Measurements from ENCODE around the gene AMT.

AMT gene

DNA sequence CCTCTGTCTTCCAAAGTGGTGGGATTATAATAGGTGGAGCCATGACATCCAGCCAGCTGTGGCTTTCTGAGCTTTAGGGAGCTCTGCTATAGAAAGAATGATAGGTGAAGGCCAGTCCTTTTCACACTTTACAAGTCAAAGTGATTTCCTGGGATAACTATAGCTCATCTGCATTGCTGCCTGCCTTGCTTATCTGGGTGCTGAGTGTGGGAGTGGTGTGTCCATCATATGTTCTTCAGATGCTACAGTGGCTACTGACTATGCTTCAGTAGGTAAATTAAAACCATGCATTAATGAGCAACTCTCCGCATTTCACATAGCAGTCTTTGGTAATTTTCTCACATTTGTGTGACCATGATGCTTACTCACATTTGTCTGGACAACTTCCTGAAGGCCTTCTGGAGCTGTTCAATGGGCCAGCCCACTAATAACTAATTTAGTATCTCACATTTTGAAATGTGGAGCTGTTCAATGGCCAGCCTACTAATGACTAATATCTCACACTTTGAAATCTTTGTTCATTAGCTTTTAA is 33.9 kb downstream of the AMT start:
- no peak for TF ChIP-seq ZNF274 (IDR thresholded peaks at IDR 0.05; ENCODE audit: low read depth, low read length)
- no peak overlapping the region for H3K4me3 ChIP-seq (ENCODE audit: low read length)

DNA sequence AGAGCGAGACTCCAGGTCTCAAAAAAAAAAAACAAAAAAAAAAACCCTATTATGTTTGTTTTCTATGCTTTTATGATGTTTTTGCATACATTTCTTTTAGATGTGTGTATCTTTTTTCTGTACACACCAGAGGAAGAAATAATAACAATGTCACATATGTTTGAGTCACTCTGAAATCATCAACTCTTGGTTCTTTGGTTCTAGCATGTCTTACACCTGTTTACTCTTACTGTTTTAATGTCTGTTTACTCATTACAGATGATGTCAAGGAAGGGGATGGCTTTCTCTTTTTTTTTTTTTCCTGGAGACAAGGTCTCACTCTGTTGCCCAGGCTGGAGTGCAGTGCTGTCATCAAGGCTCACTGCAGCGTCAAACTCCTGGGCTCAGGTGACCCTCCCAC is 34.6 kb downstream of the AMT start:
- TF ChIP-seq ZNF274 (IDR thresholded peaks at IDR 0.05; ENCODE audit: low read depth, low read length): no peak
- no peak overlapping the region for H3K4me3 ChIP-seq (ENCODE audit: low read length)

DNA sequence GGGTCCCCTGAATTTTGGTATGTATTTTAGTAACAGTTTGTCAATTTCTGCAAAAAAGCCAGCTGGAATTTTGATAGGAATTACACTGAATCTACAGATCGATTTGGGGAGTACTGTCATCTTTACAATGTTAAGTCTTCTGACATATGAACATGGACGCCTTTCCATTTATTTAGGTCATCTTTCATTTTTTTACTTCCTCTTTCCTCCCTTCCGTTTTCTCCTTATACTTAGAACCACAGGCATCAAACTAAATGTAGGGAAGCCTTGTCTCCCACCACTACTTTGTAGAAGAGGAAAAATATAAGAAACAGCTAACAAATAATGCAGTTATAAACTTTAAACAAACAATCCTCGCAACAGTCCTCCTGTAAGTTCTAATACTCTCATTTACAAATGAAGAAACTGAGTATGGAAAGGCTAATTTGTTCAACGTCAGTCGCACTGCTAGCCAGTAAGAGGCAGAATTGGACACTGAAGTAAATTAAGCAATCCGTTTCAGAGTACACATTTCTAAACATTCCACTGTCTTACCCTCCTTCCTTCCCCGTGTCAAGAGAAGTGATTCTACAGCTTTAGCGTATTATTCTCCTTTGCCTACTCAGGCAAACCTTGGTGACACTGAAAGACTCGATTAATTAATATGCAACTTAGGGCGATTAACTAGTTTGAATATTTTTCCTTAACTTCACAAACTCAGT is 36.1 kb downstream of the AMT start:
- TF ChIP-seq ZNF274 (IDR thresholded peaks at IDR 0.05; ENCODE audit: low read depth, low read length): no peak
- H3K4me3 ChIP-seq (ENCODE audit: low read length): no peak overlapping the region

DNA sequence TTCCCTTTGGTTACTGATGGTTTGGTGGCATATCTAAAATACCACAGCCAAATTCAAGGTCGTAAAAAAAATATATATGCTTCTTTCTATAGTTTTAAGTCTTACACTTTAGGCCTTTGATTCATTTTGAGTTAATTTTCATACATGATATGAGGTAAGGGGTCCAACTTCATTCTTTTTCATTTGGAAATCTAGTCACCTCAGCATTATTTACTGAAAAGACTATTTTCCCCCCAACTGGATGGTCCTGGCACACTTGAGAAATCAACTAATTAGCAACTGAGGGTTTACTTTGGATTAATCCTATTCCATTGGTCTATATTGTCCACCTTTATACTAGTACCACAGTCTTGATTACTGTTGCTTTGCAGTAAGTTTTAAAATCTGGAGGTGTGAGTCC is 36.7 kb downstream of the AMT start:
- H3K4me3 ChIP-seq (ENCODE audit: low read length): no peak overlapping the region
- no peak for TF ChIP-seq ZNF274 (IDR thresholded peaks at IDR 0.05; ENCODE audit: low read depth, low read length)

DNA sequence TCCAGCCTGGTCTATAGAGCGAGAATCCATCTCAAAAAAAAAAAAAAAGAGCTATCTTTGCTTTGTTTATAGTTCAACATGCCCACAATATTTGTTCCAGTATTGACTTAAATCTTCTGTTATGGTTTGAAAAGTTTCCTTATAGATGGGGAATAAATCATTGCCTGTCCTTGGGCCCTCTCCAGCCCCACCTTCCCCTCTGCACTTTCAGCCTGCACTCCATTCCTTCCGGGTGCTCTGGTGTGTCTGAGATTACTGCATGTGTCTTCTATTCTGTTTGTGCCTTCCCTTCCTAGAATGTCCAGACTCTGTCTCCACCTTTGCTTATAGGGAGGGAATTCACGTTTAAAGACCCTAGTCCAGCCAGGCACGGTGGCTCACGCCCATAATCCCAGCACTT is 38.9 kb downstream of the AMT start:
- no peak for TF ChIP-seq ZNF274 (IDR thresholded peaks at IDR 0.05; ENCODE audit: low read depth, low read length)
- H3K4me3 ChIP-seq (ENCODE audit: low read length): no peak overlapping the region

DNA sequence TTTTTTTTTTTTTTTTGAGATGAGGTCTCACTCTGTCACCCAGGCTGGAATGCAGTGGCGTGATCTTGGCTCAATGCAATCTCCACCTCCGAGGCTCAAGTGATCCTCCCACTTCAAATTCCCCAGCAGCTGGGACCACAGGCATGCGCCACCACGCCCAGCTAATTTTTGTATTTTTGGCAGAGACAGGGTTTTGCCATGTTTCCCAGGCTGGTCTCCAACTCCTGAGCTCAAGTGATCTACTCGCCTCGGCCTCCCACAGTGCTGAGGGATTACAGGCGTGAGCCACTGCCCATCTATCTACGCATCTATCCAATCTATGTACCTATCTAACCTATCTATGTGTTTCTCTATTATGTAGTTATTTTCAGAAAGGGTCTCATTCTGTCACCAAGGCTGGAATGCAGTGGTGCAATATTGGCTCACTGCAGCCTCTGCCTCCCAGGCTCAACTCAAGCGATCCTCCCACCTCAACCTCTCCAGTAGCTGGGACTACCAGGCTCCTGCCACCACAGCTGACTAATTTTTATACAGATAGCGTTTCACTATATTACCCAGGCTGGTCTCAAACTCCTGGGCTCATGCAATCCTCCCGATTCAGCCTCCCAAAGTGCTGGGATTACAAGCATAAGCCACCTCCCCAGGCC is 43.9 kb downstream of the AMT start:
- peak; percentile 59 for TF ChIP-seq ZNF274 (IDR thresholded peaks at IDR 0.05; ENCODE audit: low read depth, low read length)
- no peak overlapping the region for H3K4me3 ChIP-seq (ENCODE audit: low read length)

DNA sequence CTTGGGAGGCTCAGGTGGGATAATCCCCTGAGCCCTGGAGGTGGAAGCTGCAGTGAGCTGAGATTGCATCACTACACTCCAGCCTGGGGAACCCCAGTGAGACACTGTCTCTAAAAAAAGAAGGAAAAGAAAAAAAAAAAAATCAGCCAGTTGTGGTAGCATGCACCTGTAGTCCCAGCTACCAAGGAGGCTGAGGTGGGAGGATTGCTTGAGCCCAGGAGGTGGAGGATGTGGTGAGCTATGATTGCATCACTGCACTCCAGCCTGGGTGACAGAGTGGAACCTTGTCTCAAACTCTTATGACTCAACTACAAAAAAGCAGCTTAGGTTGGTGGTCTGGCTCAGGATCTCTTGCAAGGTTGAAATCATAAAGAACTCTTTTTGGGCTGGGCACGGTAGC is 44.8 kb downstream of the AMT start:
- TF ChIP-seq ZNF274 (IDR thresholded peaks at IDR 0.05; ENCODE audit: low read depth, low read length): no peak
- no peak overlapping the region for H3K4me3 ChIP-seq (ENCODE audit: low read length)

DNA sequence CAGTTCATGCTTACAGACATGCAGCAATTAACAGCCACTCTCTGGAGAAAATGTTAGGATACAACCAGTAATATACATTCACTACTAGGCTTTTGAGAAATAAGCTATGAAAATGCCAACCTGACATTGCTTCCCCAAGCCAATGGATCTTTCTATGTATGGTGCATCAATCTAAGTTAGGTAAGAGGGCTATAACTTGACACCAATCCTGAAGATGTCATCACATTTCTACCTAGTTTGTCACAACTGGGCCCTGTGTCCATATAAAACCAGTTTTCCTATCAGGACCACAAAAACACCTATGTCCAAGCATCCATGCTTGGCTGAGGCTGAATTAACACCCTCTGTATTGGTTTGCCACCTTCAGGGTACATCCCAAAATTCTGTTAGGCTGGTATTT is 50.3 kb downstream of the AMT start:
- TF ChIP-seq ZNF274 (IDR thresholded peaks at IDR 0.05; ENCODE audit: low read depth, low read length): no peak
- no peak overlapping the region for H3K4me3 ChIP-seq (ENCODE audit: low read length)

DNA sequence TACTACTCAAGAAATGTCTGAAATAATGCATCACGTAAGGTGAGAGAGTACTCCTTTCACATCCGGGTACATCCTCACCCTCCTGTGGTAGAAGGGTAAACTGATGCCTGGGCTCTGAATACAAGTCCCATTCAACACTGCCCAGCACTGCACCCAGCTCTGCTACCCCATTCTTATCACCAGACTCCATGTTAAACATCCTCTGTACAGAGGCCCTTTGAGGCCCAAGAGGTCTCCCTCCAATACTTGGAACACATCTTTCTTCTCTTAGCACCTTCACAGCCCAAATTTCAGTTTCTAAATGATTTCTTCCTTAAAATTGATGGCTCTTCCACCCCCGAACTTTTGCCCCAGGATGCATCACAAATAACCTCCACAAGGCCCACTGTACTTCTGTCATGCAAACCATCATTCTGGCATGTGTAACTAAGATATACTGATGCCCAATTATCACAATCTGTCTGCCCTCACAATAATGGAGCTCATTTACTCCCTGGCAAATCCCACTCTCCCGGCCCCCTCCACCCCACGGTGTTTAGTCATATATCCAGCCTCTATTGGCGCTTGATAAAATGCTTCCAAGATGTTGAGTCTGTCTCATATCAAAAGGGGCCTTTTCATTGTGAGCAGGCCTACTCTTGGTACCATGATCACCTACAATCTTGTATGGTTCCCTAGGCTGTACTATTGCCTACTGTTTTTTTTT is 51.5 kb downstream of the AMT start:
- TF ChIP-seq ZNF274 (IDR thresholded peaks at IDR 0.05; ENCODE audit: low read depth, low read length): no peak
- H3K4me3 ChIP-seq (ENCODE audit: low read length): no peak overlapping the region
